ENCODE measurements around the gene CARD10. TPM values are rescaled to one million over a fixed set of nuclear protein-coding genes. Genes with fewer than 3 reads are reported as not detected.

The CARD10 gene
- total and polyA plus RNA-seq, 2 of the 13 experiments (the other 11 are each of a cell fraction or from before 2014, with no cell fraction given): 35.2 to 55.8 TPM

GRCh38 chr22:37498289-37498909, 20.8 kb downstream of the CARD10 start (continued):
- TF ChIP-seq, protein P1, sequence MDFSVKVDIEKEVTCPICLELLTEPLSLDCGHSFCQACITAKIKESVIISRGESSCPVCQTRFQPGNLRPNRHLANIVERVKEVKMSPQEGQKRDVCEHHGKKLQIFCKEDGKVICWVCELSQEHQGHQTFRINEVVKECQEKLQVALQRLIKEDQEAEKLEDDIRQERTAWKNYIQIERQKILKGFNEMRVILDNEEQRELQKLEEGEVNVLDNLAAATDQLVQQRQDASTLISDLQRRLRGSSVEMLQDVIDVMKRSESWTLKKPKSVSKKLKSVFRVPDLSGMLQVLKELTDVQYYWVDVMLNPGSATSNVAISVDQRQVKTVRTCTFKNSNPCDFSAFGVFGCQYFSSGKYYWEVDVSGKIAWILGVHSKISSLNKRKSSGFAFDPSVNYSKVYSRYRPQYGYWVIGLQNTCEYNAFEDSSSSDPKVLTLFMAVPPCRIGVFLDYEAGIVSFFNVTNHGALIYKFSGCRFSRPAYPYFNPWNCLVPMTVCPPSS (IDR thresholded peaks at IDR 0.05): no peak
- TF ChIP-seq SAFB2 (CRISPR knock-in tag; IDR thresholded peaks at IDR 0.05; ENCODE audit: borderline replicate concordance, low read depth) (no peak), ZNF782 (CRISPR knock-in tag; IDR thresholded peaks at IDR 0.05; ENCODE audit: borderline replicate concordance) (no peak), ETV6 (CRISPR knock-in tag; conservative IDR thresholded peaks at IDR 0.05) (no peak), ZNF549 (CRISPR knock-in tag; IDR thresholded peaks at IDR 0.05) (no peak), SP1 (IDR thresholded peaks at IDR 0.05) (no peak), SP1 (CRISPR knock-in tag; IDR thresholded peaks at IDR 0.05) (peak; percentile 53), ZNF709 (CRISPR knock-in tag; IDR thresholded peaks at IDR 0.05) (no peak), PREB (CRISPR knock-in tag; IDR thresholded peaks at IDR 0.05) (no peak), U2AF1 (optimal IDR thresholded peaks at IDR 0.05; ENCODE audit: low read depth, low read length) (no peak), ZNF614 (CRISPR knock-in tag; IDR thresholded peaks at IDR 0.05; ENCODE audit: borderline replicate concordance) (no peak)
- TF ChIP-seq, protein P2, sequence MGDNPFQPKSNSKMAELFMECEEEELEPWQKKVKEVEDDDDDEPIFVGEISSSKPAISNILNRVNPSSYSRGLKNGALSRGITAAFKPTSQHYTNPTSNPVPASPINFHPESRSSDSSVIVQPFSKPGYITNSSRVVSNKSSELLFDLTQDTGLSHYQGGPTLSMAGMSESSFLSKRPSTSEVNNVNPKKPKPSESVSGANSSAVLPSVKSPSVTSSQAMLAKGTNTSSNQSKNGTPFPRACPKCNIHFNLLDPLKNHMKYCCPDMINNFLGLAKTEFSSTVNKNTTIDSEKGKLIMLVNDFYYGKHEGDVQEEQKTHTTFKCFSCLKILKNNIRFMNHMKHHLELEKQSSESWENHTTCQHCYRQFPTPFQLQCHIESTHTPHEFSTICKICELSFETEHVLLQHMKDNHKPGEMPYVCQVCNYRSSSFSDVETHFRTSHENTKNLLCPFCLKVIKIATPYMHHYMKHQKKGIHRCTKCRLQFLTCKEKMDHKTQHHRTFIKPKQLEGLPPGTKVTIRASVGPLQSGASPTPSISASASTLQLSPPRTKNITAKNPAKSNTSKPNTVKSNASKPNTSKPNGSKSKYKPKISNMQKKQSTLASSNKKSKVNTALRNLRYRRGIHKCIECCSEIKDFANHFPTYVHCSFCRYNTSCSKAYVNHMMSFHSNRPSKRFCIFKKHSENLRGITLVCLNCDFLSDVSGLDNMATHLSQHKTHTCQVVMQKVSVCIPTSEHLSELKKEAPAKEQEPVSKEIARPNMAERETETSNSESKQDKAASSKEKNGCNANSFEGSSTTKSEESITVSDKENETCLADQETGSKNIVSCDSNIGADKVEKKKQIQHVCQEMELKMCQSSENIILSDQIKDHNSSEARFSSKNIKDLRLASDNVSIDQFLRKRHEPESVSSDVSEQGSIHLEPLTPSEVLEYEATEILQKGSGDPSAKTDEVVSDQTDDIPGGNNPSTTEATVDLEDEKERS (CRISPR knock-in tag; IDR thresholded peaks at IDR 0.05): no peak
- TF ChIP-seq, protein P3, sequence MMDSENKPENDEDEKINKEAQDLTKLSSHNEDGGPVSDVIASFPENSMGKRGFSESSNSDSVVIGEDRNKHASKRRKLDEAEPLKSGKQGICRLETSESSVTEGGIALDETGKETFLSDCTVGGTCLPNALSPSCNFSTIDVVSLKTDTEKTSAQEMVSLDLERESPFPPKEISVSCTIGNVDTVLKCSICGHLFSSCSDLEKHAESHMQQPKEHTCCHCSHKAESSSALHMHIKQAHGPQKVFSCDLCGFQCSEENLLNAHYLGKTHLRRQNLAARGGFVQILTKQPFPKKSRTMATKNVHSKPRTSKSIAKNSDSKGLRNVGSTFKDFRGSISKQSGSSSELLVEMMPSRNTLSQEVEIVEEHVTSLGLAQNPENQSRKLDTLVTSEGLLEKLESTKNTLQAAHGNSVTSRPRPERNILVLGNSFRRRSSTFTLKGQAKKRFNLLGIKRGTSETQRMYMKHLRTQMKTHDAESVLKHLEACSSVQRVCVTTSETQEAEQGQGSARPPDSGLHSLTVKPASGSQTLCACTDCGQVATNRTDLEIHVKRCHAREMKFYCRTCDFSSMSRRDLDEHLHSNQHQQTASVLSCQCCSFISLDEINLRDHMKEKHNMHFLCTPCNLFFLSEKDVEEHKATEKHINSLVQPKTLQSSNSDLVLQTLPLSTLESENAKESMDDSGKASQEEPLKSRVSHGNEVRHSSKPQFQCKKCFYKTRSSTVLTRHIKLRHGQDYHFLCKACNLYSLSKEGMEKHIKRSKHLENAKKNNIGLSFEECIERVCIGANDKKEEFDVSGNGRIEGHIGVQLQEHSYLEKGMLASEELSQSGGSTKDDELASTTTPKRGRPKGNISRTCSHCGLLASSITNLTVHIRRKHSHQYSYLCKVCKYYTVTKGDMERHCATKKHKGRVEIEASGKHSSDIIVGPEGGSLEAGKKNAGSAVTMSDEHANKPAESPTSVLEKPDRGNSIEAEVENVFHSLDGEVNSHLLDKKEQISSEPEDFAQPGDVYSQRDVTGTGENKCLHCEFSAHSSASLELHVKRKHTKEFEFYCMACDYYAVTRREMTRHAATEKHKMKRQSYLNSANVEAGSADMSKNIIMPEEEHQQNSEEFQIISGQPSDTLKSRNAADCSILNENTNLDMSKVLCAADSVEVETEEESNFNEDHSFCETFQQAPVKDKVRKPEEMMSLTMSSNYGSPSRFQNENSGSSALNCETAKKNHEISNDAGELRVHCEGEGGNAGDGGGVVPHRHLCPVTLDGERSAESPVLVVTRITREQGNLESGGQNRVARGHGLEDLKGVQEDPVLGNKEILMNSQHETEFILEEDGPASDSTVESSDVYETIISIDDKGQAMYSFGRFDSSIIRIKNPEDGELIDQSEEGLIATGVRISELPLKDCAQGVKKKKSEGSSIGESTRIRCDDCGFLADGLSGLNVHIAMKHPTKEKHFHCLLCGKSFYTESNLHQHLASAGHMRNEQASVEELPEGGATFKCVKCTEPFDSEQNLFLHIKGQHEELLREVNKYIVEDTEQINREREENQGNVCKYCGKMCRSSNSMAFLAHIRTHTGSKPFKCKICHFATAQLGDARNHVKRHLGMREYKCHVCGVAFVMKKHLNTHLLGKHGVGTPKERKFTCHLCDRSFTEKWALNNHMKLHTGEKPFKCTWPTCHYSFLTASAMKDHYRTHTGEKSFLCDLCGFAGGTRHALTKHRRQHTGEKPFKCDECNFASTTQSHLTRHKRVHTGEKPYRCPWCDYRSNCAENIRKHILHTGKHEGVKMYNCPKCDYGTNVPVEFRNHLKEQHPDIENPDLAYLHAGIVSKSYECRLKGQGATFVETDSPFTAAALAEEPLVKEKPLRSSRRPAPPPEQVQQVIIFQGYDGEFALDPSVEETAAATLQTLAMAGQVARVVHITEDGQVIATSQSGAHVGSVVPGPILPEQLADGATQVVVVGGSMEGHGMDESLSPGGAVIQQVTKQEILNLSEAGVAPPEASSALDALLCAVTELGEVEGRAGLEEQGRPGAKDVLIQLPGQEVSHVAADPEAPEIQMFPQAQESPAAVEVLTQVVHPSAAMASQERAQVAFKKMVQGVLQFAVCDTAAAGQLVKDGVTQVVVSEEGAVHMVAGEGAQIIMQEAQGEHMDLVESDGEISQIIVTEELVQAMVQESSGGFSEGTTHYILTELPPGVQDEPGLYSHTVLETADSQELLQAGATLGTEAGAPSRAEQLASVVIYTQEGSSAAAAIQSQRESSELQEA (CRISPR knock-in tag; IDR thresholded peaks at IDR 0.05; ENCODE audit: not compliant biosample characterization): no peak
- TF ChIP-seq, protein P4, sequence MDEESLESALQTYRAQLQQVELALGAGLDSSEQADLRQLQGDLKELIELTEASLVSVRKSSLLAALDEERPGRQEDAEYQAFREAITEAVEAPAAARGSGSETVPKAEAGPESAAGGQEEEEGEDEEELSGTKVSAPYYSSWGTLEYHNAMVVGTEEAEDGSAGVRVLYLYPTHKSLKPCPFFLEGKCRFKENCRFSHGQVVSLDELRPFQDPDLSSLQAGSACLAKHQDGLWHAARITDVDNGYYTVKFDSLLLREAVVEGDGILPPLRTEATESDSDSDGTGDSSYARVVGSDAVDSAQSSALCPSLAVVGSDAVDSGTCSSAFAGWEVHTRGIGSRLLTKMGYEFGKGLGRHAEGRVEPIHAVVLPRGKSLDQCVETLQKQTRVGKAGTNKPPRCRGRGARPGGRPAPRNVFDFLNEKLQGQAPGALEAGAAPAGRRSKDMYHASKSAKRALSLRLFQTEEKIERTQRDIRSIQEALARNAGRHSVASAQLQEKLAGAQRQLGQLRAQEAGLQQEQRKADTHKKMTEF (CRISPR knock-in tag; IDR thresholded peaks at IDR 0.05): 0 out of 2 replicates have a peak, but pooled peaks have one; percentile 32

Data from HepG2 (cell line).